Esophagus squamous epithelium (tissue), 4 donors: Measurements from ENCODE around the gene CAPZB.

Experiments
- POLR2A ChIP-seq, 4 donors: fragments of 450-650 bp; IDR thresholded peaks; one replicate each; pipeline ENCODE4 v1.6.1; 2017; ENCODE audit warnings: antibody characterized with exemption in 4 of 4, mild to moderate bottlenecking in 4 of 4, moderate library complexity in 3 of 4
- TF ChIP-seq, protein P1 (sequence below), 6 experiments: fragments of 450-650 bp in 4 of 6; fragments of 200-600 bp in 2 of 6; sonication (generic) in 2 of 6; IDR thresholded peaks; one replicate each; pipeline ENCODE4 v1.5.1; 2016 to 2019; ENCODE audit warnings: antibody characterized with exemption in 6 of 6, mild to moderate bottlenecking in 4 of 6, moderate library complexity in 4 of 6

DNA sequence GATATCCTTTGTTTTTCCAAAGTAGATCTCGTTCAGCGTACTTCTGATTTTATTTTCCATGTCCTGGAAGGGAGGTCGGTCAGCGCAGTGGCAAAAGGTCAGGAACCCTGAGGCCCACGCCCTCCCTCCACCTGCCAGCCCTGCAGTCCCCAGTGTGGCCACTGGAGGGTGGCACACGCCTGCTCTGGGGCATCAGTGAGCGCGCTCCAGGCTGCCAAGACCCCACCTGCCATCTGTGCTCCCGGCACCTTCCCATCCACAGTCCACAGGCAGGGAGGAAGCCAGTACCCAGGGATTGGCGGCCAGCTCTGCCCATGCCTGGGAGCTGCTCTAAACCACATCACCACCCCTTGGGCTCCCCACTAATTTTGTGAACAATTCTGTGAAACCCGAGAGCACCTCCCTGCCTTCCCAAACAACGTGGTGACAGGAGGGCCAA is 140.9 kb downstream of the CAPZB start:
- TF ChIP-seq, protein P1, sequence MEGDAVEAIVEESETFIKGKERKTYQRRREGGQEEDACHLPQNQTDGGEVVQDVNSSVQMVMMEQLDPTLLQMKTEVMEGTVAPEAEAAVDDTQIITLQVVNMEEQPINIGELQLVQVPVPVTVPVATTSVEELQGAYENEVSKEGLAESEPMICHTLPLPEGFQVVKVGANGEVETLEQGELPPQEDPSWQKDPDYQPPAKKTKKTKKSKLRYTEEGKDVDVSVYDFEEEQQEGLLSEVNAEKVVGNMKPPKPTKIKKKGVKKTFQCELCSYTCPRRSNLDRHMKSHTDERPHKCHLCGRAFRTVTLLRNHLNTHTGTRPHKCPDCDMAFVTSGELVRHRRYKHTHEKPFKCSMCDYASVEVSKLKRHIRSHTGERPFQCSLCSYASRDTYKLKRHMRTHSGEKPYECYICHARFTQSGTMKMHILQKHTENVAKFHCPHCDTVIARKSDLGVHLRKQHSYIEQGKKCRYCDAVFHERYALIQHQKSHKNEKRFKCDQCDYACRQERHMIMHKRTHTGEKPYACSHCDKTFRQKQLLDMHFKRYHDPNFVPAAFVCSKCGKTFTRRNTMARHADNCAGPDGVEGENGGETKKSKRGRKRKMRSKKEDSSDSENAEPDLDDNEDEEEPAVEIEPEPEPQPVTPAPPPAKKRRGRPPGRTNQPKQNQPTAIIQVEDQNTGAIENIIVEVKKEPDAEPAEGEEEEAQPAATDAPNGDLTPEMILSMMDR (IDR thresholded peaks at IDR 0.05), result peak; percentile 86 to 98 (median 95)
- no peak for TF ChIP-seq POLR2A (IDR thresholded peaks at IDR 0.05)
